Measurements from ENCODE around the gene SLC23A2.

SLC23A2 gene

DNA sequence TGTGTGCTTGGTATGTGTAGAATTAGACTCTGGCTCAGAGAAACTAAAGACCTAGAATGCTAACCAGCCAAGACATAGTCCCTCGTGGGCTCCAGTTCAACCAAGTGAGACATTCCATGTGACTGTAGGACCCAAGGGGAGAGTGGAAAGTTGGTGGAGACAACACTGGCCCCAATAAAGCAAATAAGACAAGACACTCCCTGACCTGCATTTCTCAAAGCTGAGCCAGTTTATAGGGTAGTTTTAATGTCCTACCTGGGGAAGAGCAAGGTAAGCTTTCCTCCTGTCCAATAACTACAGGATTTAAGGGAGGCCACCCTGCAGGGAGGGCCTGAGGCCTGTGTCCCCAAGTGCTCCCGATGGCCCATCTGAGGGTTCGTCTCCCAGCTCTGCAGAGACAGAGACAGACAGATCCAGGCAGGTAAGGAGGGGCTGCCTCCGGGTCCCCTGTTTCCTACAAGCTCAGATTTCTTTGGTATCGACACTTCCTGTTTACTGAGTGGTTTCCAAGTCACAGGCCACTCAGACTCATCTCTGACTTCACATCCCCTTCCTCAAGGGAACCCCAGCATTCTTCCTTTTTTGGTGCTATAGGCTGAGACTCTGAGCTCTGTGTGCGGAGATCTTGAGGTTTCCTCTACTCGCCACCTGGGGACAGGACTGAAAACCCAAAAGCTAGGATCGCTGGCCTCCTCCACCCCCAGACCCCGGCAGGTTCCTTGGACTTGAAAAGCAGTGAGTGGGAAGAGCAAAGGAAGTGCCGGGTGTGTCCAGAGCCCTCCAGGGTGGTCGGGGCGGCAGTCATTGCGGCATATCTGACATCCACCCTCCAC, 187.2 kb downstream of the SLC23A2 start:
- peak; percentile 61 for DNase-seq (ENCODE audit: low spot score)

DNA sequence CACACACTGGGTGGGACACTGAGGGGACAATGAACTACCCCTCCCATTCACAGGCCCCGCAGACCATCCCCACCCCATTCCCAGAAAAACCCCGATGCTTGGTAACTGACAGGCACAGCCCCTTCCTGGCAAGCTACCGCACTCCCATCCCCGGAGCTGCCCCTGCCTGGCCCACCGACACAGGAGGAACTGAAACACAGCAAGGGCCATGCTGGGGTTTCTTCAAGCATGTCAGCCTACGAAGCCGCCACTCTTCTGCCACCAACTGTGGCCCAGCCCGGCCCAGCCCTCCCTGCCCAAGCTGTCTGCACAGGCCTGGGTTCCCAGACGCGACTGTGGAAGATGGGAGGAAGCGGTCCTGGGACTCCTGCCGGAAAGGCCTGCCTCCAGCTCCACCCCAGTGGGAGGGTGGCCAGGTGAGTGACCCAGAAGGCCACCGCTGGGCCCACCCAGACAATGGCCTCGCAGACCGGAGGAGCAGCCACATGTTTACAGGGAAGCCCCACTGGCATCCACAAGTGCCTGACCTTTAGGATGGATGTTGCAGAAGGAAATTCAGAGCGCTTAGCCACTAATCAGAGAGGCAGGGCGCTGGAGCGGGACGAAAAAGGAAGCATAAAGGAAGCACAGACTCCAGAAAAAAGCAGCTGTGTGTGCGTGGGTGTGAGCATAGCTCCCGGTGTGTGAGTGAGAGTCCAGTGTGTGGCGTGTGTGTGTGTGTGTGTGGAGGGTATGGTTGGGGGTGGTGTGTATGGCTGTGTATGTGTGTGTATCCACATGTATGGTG, 188.0 kb downstream of the SLC23A2 start:
- peak; percentile 68 for DNase-seq (ENCODE audit: low spot score)

DNA sequence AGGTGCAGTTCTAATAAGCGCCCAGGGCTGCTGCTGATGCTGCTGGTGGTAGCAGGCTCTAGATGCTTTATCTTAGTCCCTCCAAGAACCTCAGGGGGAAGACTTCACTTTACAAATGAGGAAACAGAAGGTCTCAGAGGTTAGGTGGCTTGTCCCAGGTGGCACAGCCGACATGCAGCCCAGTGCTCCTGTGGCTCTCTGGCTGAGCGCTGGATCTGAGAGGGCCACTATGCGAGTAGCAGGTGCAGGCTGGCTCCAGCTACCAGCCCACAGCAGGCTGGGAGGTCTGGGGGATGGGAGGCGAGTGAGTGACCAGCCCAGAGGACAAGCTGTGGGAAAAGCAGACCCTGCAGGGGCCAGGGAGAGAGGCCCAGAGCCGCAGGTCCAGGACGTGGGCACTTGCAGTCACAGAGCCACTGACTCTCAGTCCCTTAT, 188.7 kb downstream of the SLC23A2 start:
- no peak for DNase-seq (ENCODE audit: low spot score)

- no peak for DNase-seq (ENCODE audit: low spot score)
Observed at GRCh38 chr20:4812216-4812615, 189.1 kb downstream of the SLC23A2 start.

GRCh38 chr20:4811661-4812181, 189.6 kb downstream of the SLC23A2 start:
- no peak for DNase-seq (ENCODE audit: low spot score)

DNA sequence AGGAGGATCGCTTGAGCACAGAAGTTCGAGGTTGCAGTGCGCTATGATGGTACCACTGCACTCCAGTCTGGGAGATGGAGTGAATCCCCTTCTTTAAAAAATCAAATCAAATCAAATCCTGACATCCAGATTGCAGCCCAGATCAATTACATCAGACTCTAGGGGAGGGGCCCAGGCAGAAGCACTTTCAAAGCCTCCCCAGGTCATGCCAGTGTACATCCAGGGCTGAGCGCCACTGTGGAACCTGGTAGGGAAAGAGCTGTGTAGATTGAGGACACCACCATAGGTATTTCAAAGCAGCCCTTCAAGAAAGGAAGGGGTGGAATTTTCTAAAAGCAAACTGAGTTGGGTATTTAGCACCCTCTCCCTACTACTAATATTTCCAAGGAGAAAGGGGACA, 190.1 kb downstream of the SLC23A2 start:
- DNase-seq (ENCODE audit: low spot score), result no peak

DNA sequence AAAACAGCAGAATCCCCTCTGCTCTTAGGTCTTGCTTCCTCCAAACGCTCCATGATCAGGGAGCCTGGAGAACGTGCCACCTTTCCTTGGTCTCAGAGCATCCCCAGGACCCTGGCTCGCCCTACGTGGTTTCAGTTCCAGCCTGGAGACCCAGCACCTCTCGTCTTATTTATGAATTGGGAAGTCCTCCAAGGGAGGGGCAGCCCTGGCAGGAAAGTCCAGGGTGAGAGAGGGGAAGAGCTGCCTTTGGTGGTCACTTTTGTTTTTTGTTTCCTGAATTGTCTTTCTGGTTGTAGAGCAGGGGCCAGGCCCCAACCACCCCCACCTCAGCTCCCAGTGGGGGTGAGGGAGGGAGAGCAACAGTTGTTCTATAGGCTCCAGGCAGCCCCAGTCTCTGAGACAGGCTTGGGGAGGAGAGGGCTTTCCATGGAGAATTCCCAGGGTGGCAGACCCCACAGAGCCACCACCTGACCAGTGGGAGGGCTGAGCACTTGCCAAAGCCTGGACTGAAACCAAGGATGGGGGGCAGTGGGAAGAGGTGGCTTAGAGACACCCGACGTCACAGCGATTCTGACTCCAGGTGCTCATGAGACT, 190.8 kb downstream of the SLC23A2 start:
- DNase-seq (ENCODE audit: low spot score), result no peak

DNA sequence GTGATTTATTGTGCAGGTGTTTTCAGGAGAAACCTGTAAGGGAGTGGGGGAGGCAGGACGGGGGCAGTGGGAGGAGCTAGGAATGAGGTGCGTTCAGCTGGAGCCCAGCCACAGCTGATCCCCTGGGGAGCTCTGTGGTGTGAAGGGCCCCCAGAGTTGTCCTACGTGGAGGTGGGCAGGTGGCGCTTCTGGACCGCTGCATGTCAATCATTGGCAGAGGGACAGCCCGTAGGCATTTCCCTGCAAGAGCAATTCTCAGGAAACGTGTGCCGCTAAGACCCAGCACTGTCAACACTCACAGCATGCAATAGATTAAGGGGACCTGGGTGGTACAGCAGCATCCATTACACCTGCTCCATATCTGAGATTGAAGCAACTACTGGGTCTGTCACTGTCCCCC, 191.6 kb downstream of the SLC23A2 start:
- no peak for DNase-seq (ENCODE audit: low spot score)

DNA sequence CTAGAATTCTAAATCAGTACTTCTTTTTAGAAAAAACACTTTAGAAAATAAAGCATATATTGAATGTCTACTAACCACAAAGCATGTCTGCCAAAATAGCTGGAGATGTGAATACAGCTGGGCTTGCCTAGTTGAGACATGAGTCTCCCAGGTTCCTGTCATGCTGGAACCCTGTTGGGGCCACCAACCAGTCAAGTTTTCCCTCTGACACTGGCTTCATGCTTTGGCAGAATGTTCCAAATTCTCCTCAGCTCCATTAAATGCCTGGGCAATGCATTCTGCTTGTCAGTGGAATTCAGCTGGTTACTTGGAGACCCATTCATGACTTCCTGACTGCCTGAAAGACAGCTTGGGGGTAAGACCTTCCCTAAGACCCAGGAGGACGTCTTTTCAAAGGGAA, 192.4 kb downstream of the SLC23A2 start:
- no peak for DNase-seq (ENCODE audit: low spot score)

DNA sequence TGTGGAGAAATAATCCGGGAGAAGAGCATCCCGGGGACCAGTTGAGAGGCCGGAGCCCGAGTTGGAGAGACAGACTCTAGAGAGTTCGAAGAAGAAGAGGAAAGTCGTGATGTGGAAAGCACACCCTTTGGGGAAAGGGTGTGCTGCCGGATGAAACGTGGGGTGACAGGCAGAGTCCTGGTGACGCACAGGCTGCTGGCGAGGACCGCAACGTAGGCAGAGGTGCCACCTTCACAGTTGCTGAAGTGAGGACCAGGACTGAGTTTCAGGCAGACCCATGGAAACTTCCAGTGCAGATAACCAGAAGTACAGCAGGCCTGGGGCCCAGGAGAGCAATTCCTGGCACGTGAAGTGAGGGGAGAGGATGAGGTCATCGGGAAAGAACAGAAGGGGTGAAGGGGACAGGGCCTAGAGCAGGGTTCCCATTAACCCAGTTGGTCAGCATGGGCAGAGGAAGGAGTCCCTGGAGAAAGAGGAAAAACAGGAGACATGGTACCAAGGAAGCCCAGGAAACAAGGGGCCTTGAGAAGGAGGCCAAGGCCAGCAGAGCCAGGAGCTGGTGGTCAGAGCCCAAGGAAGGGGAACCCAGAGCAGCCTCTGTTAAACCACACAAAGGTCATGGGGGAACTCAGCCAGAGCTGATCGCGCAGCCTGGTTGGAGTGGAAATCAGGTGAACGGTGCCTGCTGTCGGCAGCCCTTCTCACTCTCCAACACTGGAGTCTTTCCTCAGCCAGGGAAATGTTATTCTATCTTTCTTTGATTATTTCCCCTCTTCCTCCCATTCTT, 195.5 kb downstream of the SLC23A2 start:
- DNase-seq (ENCODE audit: low spot score), result no peak

- no peak for DNase-seq (ENCODE audit: low spot score)
Observed at GRCh38 chr20:4802527-4802926, 198.8 kb downstream of the SLC23A2 start.

Measured in kidney tubule cell (primary cell).